HG03439 (cell line): ENCODE data around the gene DYNC2H1.

Experiments
- ATAC-seq: cut with Tn5 transposase; IDR thresholded peaks from one replicate; pipeline ENCODE4 v1.9.1; 2021; ENCODE audit warnings: mild to moderate bottlenecking, moderate library complexity; ENCODE audit not compliant: unreplicated experiment

The DYNC2H1 gene

DNA sequence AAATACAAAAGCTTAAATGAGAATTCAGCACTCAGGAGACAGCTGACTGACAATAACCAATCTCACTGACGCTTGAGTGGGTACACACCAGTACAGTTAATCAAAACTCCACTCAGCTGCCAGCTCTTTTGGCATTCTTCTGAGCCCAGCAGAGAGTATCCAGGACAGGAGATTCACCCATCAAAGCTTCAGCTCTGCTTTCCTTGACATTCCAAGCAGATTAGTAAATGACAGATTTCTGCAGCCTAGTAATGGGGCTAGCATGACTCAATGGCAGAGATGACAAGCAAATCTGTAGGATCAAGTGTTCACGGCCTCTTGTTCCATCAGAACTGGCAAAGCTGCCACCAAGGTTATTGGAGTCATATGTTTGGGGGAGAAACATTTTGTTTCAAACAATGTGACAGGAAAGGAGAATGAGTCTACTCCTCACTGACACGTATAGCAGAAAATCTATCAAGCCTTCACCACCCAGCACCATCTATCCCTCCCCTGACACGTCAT is 420.0 kb downstream of the DYNC2H1 start:
- no peak for ATAC-seq
